Left lobe of liver (tissue), 2 donors: Measurements from ENCODE around the gene TRAK2. TPM values are rescaled to one million over a fixed set of nuclear protein-coding genes. Genes with fewer than 3 reads are reported as not detected.
"Not testable (repeated sequence)": the region's sequence is repeated elsewhere in the genome, so short reads cannot be mapped to it uniquely, and the experiment has no call there.

ENCODE experiments used
- ATAC-seq: fragments of 200-7000 bp; cut with Tn5 transposase; one replicate; pipeline ENCODE4 v1.9.1; 2020; ENCODE audit warnings: mild to moderate bottlenecking, moderate library complexity
- DNase-seq: peaks from one replicate; pipeline ENCODE4 v3.0.0-alpha.2; 2020; ENCODE audit warnings: low spot score
- total RNA-seq: library from RNA; stranded (reverse); gene quantifications from one replicate; pipeline ENCODE4 v1.2.1, GENCODE V29; 2021
- donor health status: DM: no; HTN: no; CAD: no; lungs with moderate emphysema.
- donor health status: DM: no; HTN: yes; CAD: no.

TRAK2 gene
- total RNA-seq, result 12.3 TPM

DNA sequence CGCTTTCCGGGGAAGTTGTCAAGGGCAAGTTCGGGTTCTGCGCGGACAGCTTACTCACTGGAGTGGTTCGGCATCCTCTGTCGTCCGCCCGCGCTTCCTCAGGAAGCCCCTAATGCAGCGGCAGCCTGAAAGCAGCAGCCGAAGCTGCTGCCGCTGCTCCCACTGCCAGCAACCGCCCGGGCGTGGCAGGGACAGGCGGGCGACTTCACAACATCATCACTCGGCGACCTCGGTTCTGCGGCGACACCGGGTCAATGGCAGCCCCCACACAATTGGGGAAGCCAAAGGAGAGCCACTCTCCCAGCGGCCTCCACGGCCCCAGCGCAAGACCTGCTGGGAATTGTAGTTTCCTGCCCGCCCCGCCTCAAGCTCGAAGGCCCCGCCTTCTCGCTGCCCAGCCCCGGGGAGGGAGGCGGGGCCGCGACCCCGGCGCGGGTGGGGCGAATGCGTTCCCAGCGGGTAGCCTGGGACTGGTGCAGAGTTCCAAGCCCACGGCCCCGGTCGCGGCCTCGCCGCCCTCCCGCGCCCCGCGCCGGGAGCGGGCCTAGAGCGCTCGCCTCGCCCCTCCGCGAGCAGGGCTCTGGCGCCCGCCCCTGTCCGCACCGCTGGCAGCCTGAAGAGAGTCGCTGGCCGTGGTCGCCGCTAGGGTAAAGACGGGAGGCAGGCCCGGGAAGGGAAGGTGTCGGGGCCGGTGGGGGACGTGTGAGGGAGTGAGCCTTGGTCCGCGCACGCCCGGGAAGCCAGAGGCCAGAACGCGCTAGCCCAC lies at the start of gene TRAK2, which contains the start of gene STRADB:
Gene TRAK2, minus strand, starts transcription at position 167 of the 766 bp plus-strand sequence. CDS start 30,951 bp downstream, outside the sequence.
Gene STRADB, plus strand, starts transcription at position 449 of the 766 bp plus-strand sequence. CDS start 3,101 bp downstream, outside the sequence.
- peak; percentile 97 for DNase-seq
- ATAC-seq, result peak; percentile 94

DNA sequence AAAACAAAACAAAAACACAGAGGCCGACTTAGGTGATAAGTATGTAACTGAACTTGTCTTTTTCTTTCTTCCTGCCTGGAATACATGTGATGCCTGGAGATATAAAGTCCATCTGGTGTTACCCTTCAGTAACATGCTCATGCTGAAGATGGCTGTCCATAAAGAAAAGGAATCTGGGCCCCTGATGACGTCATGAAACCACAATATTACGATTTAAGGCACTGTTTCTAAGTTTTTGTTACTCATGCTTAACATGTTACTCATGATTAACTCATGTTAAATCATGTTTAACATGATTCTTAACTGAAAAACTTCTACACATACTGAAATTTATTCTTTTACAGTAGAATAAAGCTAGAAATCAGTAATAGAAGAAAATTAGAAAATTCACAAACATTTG lies 49.3 kb upstream of the TRAK2 start:
- DNase-seq (no peak), ATAC-seq (no peak)

GRCh38 chr2:201496785-201497184 lies 45.5 kb upstream of the TRAK2 start:
- DNase-seq, result no peak
- no peak for ATAC-seq

- ATAC-seq (no peak), DNase-seq (no peak)
Measured at GRCh38 chr2:201490291-201490690, 39.0 kb upstream of the TRAK2 start.

GRCh38 chr2:201484805-201485204 lies 33.5 kb upstream of the TRAK2 start:
- ATAC-seq, result no peak
- no peak for DNase-seq

GRCh38 chr2:201483758-201484157 lies 32.5 kb upstream of the TRAK2 start:
- not testable (repeated sequence) for ATAC-seq, DNase-seq

GRCh38 chr2:201483342-201483741 lies 32.1 kb upstream of the TRAK2 start:
- ATAC-seq (no peak), DNase-seq (no peak)

DNA sequence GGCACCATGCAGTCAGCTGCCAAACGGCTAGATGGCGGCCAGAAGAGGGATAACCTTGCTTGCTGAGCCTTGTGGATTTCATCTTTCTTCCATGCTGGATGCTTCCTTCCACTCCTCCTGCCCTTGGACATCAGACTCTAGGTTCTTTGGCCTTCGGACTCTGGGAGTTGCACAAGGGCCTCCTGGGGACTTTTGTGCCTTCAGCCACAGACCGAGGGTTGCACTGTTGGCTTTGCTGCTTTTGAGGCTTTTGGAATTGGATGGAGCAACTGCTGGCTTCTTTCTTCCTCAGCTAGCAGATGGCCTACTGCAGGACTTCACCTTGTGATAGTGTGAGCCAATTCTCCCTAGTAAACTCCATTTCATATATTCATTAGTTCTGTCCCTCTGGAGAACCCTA lies 31.3 kb upstream of the TRAK2 start:
- DNase-seq, result peak; percentile 47

GRCh38 chr2:201472411-201472810 lies 21.2 kb upstream of the TRAK2 start:
- no peak for DNase-seq
- ATAC-seq, result no peak

More for the DNA sequence above, 31.3 kb upstream of the TRAK2 start:
- ATAC-seq, result peak; percentile 75

DNA sequence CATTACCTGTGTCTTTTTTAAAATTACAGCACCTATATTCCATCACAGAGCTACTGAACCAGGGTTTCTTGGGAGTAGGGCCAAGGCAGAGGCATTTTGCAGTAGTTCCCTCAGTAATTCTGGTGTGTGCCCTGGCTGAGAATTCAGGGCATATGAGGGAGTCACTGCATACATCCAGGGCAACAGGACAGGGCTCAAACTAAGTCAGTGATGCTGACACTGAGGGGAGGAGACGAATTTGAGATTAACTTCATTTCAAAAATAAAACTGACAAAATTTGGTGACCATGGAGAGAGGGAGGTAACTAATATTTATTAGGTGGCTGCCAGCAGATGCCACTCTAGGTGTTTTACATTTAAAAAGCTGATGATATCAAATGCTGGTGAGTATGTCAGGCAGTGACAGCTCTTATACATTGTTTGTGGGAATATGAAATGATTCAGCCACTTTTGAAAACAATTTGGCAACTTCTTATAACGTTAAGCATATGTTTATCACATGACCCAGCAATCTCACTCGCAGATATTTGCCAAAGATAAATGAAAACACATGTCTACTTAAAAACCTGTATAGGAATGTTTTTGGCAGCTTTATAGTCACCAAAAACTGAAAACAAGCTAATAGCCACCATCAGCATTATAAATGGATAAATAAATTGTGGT lies 20.6 kb upstream of the TRAK2 start:
- DNase-seq (no peak), ATAC-seq (no peak)

DNA sequence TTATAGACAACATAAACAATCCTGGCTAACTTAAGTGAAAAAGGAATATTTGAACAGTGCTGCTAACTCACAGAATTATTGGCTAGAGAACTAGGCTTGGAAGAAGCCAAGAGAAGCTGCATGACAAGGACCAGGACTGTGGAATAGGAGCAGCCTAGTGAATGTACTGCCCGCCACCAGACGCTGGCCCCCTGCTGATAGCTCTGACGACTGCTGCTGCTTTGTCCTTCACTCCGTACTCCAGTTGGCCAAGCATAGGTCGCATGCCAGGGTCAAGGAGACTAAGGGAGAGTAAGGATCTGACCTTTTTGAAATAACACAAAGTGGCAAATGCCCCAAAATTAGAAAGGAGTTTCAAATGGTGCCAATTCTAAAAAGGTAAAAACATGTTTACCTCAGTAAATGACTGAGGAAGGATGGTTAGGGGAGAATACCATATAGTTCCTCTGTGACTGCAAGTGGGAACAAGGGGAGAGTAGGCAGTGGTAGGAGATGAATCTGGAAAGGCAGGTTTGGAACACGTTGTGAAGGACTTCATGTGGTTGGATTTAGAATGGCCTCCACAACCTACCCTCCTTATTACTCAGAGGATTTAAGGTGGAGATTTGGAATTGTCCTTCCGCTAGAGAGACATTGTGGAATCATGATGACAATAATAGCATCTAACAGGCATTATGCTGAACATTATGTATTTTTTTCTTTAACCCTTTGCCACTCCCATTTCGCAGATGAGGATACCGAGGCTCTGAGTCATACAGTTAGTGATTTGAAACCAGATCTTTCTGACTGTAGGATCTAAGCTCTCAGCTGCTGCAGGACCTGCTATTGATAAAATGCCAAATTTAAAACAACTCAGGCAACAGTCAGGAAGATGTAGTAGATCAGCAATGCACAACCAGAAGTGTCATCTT lies 19.8 kb upstream of the TRAK2 start:
- ATAC-seq (no peak), DNase-seq (no peak)

- DNase-seq (no peak), ATAC-seq (no peak)
Measured at GRCh38 chr2:201467666-201468065, 16.4 kb upstream of the TRAK2 start.

- ATAC-seq (no peak), DNase-seq (no peak)
Measured at GRCh38 chr2:201466050-201466675, 14.9 kb upstream of the TRAK2 start.

DNA sequence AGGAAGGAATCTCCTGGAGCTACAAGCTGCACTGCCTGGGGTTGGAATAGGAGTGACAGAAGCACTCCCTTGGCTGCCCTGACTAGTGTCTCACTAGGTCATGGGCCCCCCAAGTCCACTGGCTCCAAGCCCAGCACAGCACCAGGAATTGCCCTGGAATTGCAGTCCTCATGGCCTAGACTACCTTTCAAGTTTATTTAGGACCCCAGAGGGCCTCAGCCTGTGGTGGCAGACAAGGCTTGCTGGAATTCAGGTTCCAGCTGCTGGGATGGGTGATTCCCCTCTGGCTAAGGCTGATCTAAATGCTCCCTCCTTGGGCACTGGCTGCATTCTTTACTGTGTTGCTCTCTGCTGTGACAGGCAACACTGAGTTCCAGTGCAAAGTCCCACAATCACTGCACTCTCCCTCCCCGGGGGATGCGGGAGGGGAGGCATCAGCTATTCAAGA lies 14.3 kb upstream of the TRAK2 start:
- no peak for ATAC-seq
- DNase-seq, result no peak

GRCh38 chr2:201464547-201464946 lies 13.3 kb upstream of the TRAK2 start:
- DNase-seq (no peak), ATAC-seq (no peak)

GRCh38 chr2:201460532-201460931 lies 9.3 kb upstream of the TRAK2 start:
- DNase-seq, result no peak
- no peak for ATAC-seq

DNA sequence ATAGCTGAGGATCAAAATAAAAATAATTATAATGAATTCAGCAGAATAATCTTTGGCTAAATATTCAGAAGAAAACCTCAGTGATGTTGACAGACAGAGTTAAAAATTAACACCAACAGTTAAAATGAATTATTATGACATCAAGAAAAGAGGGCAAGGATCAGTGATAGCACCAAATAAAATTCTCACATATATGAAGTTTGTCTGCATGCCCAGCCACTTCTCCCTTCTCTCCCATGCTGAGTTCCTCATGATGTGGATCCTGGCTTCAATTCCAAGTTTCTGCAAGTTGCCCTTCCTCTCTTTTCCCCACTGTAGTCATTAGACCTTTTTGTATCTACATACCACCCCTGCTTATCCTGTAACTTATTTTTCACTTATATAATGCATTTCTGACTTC lies 7.1 kb upstream of the TRAK2 start:
- peak; percentile 69 for ATAC-seq
- no peak for DNase-seq

GRCh38 chr2:201452922-201453643 lies 1.8 kb upstream of the TRAK2 start:
- ATAC-seq (no peak), DNase-seq (no peak)

GRCh38 chr2:201452058-201452921 lies 1.0 kb upstream of the TRAK2 start:
- peak; percentile 63 for ATAC-seq
- no peak for DNase-seq
